ENCODE measurements around the gene YAP1. TPM values are rescaled to one million over a fixed set of nuclear protein-coding genes. Genes with fewer than 3 reads are reported as not detected.
A peak's percentile ranks its signal among the peaks of the same experiment; 100 is the strongest.

Gene YAP1
- total and polyA plus RNA-seq, 2 experiments from 2014 or later: 20.6 to 111 TPM

GRCh38 chr11:102226702-102227490, 116.6 kb downstream of the YAP1 start:
- 52% methylated on average over 9 of the region's 9 CpGs for WGBS (ENCODE audit: low lambda C conversion rate, missing lambda C conversion rate)
- Histone ChIP-seq H3K4me1 (ENCODE audit: insufficient read depth) (peaks cover 42% of the 10 kb centered on the region), H3K27me3 (no peaks in the 10 kb centered on the region), H4K20me1 (ENCODE audit: insufficient read depth, poor library complexity, severe bottlenecking) (no peaks in the 10 kb centered on the region), H3K9me2 (replicated peaks; ENCODE audit: insufficient read depth) (no peaks in the 10 kb centered on the region), H3K9me3 (ENCODE audit: low read depth) (no peaks in the 10 kb centered on the region), H3K4me3 (no peak overlapping the region), H3K27ac (peak overlapping the region; percentile 82), H2AFZ (no peak overlapping the region), H3K79me2 (peaks cover 26% of the 10 kb centered on the region), H3K36me3 (replicated peaks; ENCODE audit: insufficient read depth, low read depth) (no peaks in the 10 kb centered on the region), H3K4me2 (peak overlapping the region; percentile 39)
- peak; percentile 10 for DNase-seq (ENCODE audit: low spot score)
- TF ChIP-seq CTCF (IDR thresholded peaks at IDR 0.05; ENCODE audit: poor library complexity) (no peak), EZH2phosphoT487 (IDR thresholded peaks at IDR 0.05; ENCODE audit: low read depth, severe bottlenecking, unreplicated experiment) (no peak), EZH2 (IDR thresholded peaks at IDR 0.05; ENCODE audit: borderline replicate concordance) (no peak)

DNA sequence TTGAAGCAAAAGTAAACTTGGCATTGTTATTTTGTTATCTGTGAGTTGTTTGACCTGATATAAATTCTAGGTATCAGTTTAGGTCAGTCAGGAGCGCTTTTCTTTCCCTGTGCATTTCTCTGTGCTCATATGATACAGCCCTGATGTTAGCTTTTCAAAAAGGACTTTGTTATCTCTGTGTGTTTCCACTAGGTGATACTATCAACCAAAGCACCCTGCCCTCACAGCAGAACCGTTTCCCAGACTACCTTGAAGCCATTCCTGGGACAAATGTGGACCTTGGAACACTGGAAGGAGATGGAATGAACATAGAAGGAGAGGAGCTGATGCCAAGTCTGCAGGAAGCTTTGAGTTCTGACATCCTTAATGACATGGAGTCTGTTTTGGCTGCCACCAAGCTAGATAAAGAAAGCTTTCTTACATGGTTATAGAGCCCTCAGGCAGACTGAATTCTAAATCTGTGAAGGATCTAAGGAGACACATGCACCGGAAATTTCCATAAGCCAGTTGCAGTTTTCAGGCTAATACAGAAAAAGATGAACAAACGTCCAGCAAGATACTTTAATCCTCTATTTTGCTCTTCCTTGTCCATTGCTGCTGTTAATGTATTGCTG, 119.4 kb downstream of the YAP1 start:
- Histone ChIP-seq H3K27ac (peak overlapping the region; percentile 18), H4K20me1 (ENCODE audit: insufficient read depth, poor library complexity, severe bottlenecking) (no peaks in the 10 kb centered on the region), H3K79me2 (peaks cover 24% of the 10 kb centered on the region), H3K4me1 (ENCODE audit: insufficient read depth) (peaks cover 36% of the 10 kb centered on the region), H3K36me3 (replicated peaks; ENCODE audit: insufficient read depth, low read depth) (no peaks in the 10 kb centered on the region), H2AFZ (no peak overlapping the region), H3K9me2 (replicated peaks; ENCODE audit: insufficient read depth) (no peaks in the 10 kb centered on the region), H3K9me3 (ENCODE audit: low read depth) (no peaks in the 10 kb centered on the region), H3K4me2 (no peak overlapping the region), H3K27me3 (no peaks in the 10 kb centered on the region), H3K4me3 (no peak overlapping the region)
- TF ChIP-seq EZH2 (IDR thresholded peaks at IDR 0.05; ENCODE audit: borderline replicate concordance) (no peak), EZH2phosphoT487 (IDR thresholded peaks at IDR 0.05; ENCODE audit: low read depth, severe bottlenecking, unreplicated experiment) (no peak), CTCF (IDR thresholded peaks at IDR 0.05; ENCODE audit: poor library complexity) (no peak)
- peak; percentile 48 for DNase-seq (ENCODE audit: low spot score)
- 38% methylated on average over 4 of the region's 4 CpGs for WGBS (ENCODE audit: low lambda C conversion rate, missing lambda C conversion rate)

- DNase-seq (ENCODE audit: low spot score): no peak
- no peaks in the 10 kb centered on the region for H3K9me3 ChIP-seq (ENCODE audit: low read depth)
Observed at GRCh38 chr11:102230186-102230585, 119.9 kb downstream of the YAP1 start.

More at GRCh38 chr11:102230186-102230585, 119.9 kb downstream of the YAP1 start:
- no peak overlapping the region for H2AFZ ChIP-seq
- H3K4me3 ChIP-seq: no peak overlapping the region
- peaks cover 24% of the 10 kb centered on the region for H3K79me2 ChIP-seq
- H3K9me2 ChIP-seq (replicated peaks; ENCODE audit: insufficient read depth): no peaks in the 10 kb centered on the region
- no peaks in the 10 kb centered on the region for H3K36me3 ChIP-seq (replicated peaks; ENCODE audit: insufficient read depth, low read depth)
- TF ChIP-seq CTCF (IDR thresholded peaks at IDR 0.05; ENCODE audit: poor library complexity) (no peak), EZH2phosphoT487 (IDR thresholded peaks at IDR 0.05; ENCODE audit: low read depth, severe bottlenecking, unreplicated experiment) (no peak), EZH2 (IDR thresholded peaks at IDR 0.05; ENCODE audit: borderline replicate concordance) (no peak)
- no peaks in the 10 kb centered on the region for H3K27me3 ChIP-seq
- H3K27ac ChIP-seq: peak overlapping the region; percentile 27
- H4K20me1 ChIP-seq (ENCODE audit: insufficient read depth, poor library complexity, severe bottlenecking): no peaks in the 10 kb centered on the region
- H3K4me1 ChIP-seq (ENCODE audit: insufficient read depth): peaks cover 31% of the 10 kb centered on the region
- H3K4me2 ChIP-seq: no peak overlapping the region
